Medulla oblongata (tissue), 1 donor: ENCODE data around the gene SLC25A11.

Source experiments
- DNase-seq: peaks from one replicate; pipeline ENCODE4 v3.0.0-alpha.2; 2015; ENCODE audit errors: extremely low spot score

Gene SLC25A11

DNA sequence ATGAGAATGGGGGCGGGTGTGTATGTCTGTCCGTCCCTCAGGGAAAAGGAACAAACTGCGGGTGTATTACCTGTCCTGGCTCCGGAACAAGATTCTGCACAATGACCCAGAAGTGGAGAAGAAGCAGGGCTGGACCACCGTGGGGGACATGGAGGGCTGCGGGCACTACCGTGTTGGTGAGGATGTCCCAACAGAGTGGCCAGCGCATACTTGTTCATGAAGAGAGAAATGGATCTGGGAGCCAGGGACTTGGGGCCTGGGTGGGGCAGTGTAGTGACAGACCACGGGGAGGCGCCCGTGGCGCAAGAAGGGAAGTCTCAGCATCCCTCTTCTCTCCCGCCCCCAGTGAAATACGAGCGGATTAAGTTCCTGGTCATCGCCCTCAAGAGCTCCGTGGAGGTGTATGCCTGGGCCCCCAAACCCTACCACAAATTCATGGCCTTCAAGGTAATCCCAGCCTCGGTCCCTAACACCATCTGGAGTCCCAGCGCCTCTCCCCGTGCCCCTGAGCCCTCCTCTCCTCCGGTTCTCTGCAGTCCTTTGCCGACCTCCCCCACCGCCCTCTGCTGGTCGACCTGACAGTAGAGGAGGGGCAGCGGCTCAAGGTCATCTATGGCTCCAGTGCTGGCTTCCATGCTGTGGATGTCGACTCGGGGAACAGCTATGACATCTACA is 44.1 kb downstream of the SLC25A11 start:
- DNase-seq: no peak

DNA sequence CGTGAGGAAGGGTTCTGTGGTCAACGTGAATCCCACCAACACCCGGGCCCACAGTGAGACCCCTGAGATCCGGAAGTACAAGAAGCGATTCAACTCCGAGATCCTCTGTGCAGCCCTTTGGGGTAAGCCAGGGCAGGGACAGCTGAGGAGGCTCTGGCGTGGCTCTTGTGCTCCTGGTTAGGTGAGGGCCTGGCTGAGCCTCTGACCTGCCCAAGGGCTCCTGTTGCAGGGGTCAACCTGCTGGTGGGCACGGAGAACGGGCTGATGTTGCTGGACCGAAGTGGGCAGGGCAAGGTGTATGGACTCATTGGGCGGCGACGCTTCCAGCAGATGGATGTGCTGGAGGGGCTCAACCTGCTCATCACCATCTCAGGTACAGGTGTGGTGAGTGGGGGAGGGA is 44.7 kb downstream of the SLC25A11 start:
- no peak for DNase-seq

DNA sequence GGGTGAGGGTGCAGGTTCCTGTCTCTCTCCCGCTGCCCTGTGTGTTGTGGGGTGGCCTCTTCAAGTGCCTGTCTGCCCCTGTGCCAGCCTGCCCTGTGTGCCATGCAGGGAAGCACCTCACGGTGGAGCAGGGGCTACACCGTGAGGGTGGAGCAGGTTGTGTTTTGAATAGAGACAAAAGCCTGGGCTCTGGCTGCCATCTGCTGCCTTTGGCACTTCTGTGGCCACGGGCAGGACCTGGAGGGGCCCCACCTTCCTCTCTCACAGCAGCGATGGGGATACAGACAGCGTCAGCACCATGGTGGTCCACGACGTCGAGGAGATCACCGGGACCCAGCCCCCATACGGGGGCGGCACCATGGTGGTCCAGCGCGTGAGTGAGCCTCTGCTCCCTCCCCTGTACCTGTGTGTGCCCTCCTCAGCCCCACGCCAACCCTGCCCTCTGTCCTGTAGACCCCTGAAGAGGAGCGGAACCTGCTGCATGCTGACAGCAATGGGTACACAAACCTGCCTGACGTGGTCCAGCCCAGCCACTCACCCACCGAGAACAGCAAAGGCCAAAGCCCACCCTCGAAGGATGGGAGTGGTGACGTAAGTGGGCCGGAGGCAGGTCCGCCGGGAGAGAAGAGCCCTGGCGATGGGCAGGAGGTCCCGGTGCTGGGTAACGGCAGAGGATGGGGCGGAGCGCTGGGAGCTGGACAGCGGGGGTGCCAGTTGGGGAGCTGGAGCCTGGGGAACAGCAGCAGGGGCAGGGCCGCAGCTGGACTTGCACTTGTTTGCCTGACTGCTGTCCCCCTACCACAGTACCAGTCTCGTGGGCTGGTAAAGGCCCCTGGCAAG is 45.9 kb downstream of the SLC25A11 start:
- DNase-seq: no peak

DNA sequence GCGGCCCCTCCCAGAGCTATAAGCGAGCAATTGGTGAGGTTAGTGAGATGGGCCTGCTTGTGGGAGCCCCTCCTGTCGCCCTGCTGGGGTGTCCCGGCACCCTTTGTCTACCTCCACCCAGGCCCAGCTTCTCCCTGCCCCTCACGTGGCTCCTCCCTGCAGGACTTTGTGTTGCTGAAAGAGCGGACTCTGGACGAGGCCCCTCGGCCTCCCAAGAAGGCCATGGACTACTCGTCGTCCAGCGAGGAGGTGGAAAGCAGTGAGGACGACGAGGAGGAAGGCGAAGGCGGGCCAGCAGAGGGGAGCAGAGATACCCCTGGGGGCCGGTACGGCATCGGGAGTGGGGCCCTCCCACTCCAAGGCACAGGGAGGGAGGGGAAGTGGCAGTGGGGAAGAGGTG is 46.6 kb downstream of the SLC25A11 start:
- DNase-seq: no peak

DNA sequence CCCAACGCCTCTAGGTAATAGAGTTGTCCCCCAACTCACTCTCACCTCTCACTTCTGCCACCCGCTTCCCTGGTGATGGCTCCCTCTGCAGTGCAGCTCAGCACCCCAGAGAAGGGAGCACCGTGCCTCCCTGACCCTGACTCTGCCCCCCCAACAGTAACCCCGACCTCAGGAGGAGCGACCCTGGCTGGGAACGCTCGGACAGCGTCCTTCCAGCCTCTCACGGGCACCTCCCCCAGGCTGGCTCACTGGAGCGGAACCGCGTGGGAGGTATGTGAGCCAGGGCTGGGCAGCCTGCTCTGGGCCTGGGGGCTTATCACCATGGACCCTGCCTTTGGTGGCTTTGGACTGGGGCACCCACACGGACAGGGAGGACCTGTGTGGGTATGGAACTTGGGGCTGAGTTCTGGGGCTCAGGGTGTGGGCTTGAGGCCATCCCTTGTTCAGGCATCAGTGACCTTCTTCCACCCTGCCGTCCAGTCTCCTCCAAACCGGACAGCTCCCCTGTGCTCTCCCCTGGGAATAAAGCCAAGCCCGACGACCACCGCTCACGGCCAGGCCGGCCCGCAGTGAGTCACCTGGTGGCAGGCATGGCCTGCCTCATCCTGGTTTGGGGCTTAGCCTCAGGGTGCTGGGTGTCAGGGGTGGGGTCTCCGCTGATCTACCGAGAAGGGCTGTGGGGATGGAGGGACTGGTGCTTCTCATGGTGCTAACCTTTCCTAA is 47.2 kb downstream of the SLC25A11 start:
- no peak for DNase-seq

DNA sequence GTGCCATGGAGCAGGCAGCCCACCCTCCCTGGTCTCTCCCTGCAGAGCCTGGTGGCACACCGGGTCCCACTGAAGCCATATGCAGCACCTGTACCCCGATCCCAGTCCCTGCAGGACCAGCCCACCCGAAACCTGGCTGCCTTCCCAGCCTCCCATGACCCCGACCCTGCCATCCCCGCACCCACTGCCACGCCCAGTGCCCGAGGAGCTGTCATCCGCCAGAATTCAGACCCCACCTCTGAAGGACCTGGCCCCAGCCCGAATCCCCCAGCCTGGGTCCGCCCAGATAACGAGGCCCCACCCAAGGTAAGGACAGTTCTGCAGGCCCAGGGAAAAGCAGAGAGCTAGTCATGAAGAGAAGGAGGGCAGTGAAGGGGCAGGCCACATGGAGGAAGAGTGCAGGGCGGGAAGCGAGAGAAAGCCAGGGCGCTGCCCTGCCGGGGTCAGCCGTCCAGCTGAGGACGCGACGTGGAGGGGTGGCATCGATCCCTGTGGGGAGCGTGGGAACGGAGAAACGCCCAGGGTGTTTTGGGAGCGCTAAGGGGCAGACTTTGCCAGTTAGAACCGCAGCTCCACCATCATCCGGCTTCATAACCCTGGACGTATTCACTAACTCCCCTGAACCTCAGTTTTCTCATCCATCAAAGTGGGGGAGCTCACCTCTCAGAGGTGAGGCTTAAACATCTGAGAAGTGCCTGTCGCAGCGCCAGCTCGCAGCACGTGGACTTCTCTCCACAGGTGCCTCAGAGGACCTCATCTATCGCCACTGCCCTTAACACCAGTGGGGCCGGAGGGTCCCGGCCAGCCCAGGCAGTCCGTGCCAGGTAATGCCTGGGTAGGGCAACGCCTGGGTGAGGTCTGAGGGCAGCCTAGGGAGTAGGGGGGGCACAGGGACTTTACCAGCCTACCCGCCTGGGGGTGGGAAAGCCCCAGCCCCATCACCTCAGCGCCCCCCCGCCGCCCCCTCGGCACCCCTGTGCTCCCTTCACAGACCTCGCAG is 48.1 kb downstream of the SLC25A11 start:
- no peak for DNase-seq

DNA sequence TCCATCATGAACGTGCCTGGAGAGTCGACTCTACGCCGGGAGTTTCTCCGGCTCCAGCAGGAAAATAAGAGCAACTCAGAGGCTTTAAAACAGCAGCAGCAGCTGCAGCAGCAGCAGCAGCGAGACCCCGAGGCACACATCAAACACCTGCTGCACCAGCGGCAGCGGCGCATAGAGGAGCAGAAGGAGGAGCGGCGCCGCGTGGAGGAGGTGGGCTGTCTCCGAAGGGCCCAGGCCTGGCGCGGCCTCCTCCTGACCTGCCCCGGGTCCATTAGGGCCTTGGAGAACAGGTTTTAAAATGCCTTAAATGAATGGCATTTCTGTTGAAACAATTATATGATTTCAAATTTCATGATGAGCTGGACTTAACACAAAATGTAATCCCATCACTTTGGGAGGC is 52.3 kb downstream of the SLC25A11 start:
- no peak for DNase-seq
